Measurements from ENCODE around the gene GRID1. TPM values are rescaled to one million over a fixed set of nuclear protein-coding genes. Genes with fewer than 3 reads are reported as not detected.

GRID1 gene
- total RNA-seq, 1 donor from 2014 or later, result 1.4 TPM

DNA sequence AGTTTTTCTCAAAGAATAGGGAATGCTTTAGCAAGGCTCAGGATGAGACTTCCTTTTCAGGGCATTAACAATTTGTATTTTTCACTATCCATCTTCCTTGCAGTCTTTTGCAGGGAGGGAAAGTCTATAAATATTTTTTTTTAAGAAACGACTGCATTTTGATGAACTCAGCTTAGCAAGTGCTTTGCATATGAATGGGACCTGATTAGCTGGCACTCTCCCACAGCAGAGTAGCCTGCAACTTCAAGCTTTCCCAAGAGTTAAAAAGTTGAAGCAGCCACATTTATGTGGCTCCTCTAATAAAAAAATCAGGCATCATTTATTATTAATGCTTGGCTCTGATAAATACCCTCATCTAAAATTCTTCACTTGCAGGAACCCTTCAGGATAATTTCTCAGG lies 134.0 kb downstream of the GRID1 start:
- Histone ChIP-seq H3K4me3 (no peak overlapping the region), H3K9me3 (no peaks in the 10 kb centered on the region), H3K36me3 (no peaks in the 10 kb centered on the region), H3K27me3 (no peaks in the 10 kb centered on the region), H3K27ac (no peak overlapping the region), H3K4me1 (no peaks in the 10 kb centered on the region)
- TF ChIP-seq, protein P1, sequence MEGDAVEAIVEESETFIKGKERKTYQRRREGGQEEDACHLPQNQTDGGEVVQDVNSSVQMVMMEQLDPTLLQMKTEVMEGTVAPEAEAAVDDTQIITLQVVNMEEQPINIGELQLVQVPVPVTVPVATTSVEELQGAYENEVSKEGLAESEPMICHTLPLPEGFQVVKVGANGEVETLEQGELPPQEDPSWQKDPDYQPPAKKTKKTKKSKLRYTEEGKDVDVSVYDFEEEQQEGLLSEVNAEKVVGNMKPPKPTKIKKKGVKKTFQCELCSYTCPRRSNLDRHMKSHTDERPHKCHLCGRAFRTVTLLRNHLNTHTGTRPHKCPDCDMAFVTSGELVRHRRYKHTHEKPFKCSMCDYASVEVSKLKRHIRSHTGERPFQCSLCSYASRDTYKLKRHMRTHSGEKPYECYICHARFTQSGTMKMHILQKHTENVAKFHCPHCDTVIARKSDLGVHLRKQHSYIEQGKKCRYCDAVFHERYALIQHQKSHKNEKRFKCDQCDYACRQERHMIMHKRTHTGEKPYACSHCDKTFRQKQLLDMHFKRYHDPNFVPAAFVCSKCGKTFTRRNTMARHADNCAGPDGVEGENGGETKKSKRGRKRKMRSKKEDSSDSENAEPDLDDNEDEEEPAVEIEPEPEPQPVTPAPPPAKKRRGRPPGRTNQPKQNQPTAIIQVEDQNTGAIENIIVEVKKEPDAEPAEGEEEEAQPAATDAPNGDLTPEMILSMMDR (IDR thresholded peaks at IDR 0.05), result no peak
- DNase-seq (ENCODE audit: low spot score in 2 of 2), result no peak
- intact Hi-C loops (cut with DNase I), result no loop called here

DNA sequence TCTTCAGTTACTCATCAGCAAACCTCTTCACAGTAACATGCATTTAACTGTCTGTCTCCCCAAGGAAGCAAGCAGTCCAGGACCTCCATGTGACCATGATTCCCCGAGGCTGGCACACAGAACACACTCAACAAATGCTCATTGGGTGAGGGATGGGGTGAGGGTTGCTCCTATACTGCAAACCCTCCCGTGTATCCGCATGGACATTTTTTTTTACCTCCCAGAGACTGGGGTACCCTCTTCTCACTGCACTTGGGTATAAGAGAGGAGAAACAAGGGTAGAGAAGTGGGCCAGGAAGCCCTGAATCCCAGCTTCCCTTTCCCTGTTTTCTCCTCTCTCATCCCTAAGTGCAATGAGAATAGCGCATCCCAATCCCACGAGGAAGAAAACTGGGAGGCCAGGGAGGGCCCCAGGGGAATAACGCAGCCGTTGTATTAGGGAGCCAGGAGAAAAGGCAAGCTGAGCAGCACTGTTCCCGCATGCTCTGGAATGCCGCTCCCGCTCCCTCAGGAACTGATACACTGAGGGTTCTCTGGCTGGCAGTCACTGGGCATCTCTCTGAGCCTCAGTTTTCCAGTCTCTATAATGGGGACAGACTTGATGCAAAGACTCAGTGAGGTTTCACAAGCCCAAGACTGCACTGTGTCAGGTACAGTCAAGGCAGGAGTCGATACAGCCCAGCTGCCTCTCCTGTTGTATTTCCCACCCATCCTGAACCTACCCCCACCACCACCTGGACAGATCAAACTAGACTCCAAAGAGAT lies 134.6 kb downstream of the GRID1 start:
- TF ChIP-seq, protein P1 (IDR thresholded peaks at IDR 0.05), result no peak
- no peaks in the 10 kb centered on the region for H3K4me1 ChIP-seq
- H3K4me3 ChIP-seq, result no peak overlapping the region
- DNase-seq (ENCODE audit: low spot score in 2 of 2), result no peak
- no peak overlapping the region for H3K27ac ChIP-seq
- H3K36me3 ChIP-seq, result no peaks in the 10 kb centered on the region
- no peaks in the 10 kb centered on the region for H3K9me3 ChIP-seq
- intact Hi-C loops (cut with DNase I), result no loop called here
- H3K27me3 ChIP-seq, result no peaks in the 10 kb centered on the region

DNA sequence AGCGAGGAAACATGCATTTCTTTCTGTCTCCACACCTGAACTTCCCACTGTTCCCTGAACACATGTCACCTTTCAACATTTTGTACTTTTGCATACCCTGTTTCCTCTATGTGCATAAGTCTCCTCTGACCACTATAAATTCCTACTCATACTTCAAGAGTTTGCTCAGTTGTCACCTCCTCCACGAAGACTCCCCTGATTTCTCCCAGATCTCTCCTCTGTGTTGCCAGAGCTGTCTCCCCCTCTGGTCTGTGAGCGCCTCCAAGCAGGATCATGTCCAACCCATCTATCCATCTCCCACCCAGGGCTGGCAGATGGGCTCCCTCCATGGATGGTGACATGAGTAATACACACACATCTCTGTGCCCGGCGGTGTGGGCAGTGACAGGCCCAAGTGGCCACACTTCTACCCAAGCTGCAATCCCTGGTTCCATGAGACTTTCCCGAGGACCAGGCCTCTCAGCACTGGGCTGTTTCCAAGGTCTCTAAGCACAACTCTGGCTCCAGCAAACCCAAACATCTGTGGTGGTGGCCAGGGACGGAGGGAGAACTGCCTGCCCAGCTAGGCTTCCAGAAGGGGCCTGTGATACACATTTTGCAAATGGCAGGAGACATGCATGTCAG lies 135.9 kb downstream of the GRID1 start:
- H3K27ac ChIP-seq, result no peak overlapping the region
- no peak overlapping the region for H3K4me3 ChIP-seq
- H3K4me1 ChIP-seq, result no peaks in the 10 kb centered on the region
- no peaks in the 10 kb centered on the region for H3K36me3 ChIP-seq
- no peak for DNase-seq (ENCODE audit: low spot score in 2 of 2)
- TF ChIP-seq, protein P1 (IDR thresholded peaks at IDR 0.05), result no peak
- no peaks in the 10 kb centered on the region for H3K27me3 ChIP-seq
- H3K9me3 ChIP-seq, result no peaks in the 10 kb centered on the region
- intact Hi-C loops (cut with DNase I), result no loop called here

DNA sequence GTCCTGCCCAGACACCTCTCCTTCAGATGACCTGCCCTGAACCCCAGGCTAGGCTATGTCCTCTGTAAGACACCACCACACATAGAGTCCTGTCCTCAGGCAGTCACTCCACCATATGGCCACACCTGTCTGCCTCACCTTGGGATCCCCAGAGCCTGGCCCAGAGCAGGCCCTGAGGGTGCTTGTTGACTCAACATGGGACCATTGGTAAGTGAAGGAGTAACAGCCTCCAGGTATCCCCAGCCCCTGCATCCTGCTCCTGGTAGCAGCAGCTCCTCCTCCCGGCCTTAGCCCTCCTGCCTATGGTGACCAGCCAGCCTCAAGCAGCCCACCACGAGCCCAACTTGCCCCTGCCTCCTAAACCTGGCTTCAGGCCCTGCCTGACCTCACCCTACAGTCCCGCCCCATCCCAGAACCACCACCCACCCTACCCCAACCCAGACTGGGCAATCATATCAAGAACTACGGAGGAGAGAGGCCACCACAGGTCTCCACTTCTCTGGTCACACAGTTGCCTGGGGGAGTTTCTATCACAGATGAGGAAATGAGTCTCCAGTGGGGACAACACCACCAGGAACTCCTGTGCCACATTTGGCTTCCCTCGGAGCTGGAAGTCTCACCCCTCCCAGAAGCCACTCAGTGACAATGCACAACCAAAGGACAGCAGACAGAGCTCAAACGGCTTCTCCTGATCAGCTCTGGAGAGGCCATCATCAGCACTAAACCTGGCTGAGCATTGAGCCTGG lies 136.6 kb downstream of the GRID1 start:
- no peak for DNase-seq (ENCODE audit: low spot score in 2 of 2)
- intact Hi-C loops (cut with DNase I), result no loop called here

DNA sequence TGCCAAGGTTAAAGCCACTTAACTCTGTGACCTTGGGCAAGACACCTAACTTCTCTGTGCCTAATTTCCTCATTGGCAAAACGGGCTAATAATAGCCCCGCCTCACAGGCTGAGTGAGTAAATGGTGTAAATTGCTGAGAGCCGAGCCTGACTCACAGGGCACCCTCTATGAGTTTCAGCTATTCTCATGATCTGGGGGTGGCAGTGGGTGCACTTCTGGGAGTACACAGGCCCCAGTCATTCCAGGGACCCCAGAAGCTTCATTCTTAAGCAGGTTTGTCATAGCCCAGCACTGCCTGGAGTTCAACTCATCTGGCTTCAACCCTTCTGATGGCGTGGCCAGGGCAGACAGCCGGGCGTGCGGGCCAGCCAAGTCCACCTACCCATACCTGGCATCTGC lies 137.2 kb downstream of the GRID1 start:
- TF ChIP-seq, protein P1 (IDR thresholded peaks at IDR 0.05), result no peak

More for the DNA sequence above, 136.6 kb downstream of the GRID1 start:
- TF ChIP-seq, protein P1 (IDR thresholded peaks at IDR 0.05), result no peak
- no peak overlapping the region for H3K4me3 ChIP-seq
- H3K27me3 ChIP-seq, result no peaks in the 10 kb centered on the region
- no peaks in the 10 kb centered on the region for H3K36me3 ChIP-seq
- no peaks in the 10 kb centered on the region for H3K4me1 ChIP-seq
- no peak overlapping the region for H3K27ac ChIP-seq
- no peaks in the 10 kb centered on the region for H3K9me3 ChIP-seq

More for the DNA sequence above, 137.2 kb downstream of the GRID1 start:
- no peak overlapping the region for H3K4me3 ChIP-seq
- H3K27ac ChIP-seq, result no peak overlapping the region
- no peaks in the 10 kb centered on the region for H3K9me3 ChIP-seq
- H3K4me1 ChIP-seq, result no peaks in the 10 kb centered on the region
- no peaks in the 10 kb centered on the region for H3K27me3 ChIP-seq
- intact Hi-C loops (cut with DNase I), result no loop called here
- H3K36me3 ChIP-seq, result no peaks in the 10 kb centered on the region
- no peak for DNase-seq (ENCODE audit: low spot score in 2 of 2)
